ENCODE data around the gene RNF26.

The RNF26 gene

GRCh38 chr11:119384332-119384731 lies 50.0 kb downstream of the RNF26 start:
- no peaks in the 10 kb centered on the region for H3K9me3 ChIP-seq (ENCODE audit: severe bottlenecking)
- TF ChIP-seq CTCF (IDR thresholded peaks at IDR 0.05; ENCODE audit: low read depth, low read length) = no peak
- peaks cover 5% of the 10 kb centered on the region for H3K27me3 ChIP-seq (ENCODE audit: insufficient read depth, low read depth, severe bottlenecking)
- no peaks in the 10 kb centered on the region for H3K36me3 ChIP-seq
- H3K27ac ChIP-seq = no peak overlapping the region
- no peak for DNase-seq
- no peak overlapping the region for H3K4me3 ChIP-seq (ENCODE audit: low read depth, low read length)
